GM19452 (cell line): ENCODE results near the gene IL17REL.
"Not testable (repeated sequence)": the region's sequence is repeated elsewhere in the genome, so short reads cannot be mapped to it uniquely, and the experiment has no call there.

Source experiments
- ATAC-seq: cut with Tn5 transposase; IDR thresholded peaks from one replicate; pipeline ENCODE4 v1.9.1; 2021; ENCODE audit not compliant: unreplicated experiment

The IL17REL gene

DNA sequence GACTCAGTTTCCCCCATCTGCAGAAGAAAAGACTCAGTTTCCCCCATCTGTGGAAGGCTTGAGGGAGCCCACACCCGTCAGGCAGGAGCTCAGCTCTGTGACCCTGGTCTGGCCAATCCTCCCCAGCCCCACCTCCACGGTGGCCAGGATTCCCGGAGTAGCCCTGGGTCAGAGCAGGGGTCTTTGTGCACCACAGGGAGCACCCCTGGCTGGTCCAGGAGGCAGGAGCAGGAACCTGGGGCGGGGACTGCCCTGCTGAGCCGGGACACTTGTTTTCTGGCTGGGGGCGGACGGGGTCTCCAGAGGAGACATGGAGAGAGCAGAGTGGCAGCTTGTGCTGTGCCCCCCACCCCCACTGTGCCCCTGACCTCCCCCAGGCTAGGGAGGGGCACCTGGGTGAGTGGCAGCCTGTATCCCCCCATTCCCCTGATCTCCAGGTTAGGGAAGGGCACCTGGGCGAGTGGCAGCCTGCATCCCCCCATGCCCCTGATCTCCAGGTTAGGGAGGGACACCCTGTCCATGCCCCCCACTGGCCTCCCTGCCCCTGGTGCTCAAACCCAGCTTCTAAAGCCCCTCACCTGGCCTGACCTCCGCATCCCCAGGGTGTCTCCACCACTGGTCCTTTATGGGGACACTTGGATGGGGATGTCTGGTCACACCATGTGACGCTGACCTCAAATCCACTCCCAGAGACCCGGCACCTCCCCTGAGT is 18.8 kb downstream of the IL17REL start:
- ATAC-seq: no peak

DNA sequence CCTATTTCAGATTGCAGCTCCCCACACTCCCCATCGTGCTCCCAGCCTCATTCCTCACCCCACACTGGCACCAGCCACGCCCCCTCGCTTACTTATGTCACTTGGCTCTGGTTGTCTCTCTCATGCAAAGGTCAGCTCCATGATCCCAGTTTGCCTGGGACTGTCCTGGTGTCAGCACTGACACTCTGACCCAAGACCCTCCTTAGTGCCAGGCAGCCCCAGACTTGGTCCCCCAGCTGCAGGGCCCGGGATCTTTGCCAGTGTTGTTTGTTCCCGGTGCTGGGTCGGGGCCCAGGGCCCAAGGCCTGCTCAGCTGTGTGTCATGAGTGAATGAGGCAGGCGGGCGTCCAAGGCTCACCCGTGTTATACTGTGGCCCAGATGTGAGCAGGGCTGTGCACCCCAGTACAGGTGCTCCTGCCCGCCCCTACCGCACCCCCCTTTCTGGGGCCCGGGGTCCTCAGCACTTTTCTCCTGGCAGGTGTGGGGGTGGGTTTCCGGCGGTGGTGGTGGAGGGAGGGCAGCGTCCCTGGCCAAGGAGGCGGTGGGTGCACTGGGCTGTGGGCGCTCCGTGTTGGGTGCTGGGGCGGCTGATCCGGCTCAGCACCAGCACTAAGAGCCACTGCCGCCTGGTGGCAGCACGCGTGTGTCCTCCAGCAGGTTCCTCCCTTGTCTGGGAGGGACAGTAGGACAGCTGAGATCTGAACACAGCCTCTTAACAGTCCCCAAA is 19.5 kb downstream of the IL17REL start:
- no peak for ATAC-seq

DNA sequence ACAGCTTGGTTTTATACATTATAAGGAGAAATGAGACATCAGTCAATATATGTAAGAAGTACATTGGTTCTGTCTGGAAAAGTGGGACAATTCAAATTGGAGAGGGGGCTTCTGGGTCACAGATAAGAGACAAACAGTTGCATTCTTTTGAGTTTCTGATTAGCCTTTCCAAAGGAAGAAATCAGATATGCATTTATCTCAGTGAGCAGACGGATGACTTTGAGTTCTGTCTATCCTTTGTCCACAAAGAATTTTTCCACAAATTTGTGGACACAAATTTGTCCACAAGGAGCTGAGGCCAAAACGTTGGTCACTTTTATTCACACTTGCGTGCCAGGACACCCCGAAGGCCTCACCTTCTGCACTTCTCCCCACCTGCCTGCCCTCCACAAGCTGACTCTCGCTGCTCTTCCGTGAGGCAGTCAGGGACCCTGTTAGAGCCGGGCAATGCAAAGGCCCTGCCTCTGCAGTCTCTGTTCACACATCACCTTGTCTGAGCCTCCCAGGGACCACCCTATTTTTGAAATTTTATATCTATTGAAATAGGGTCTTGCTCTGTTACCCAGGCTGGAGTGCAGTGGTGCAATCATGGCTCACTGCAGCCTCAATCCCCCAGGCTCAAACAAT is 20.5 kb downstream of the IL17REL start:
- ATAC-seq: no peak

DNA sequence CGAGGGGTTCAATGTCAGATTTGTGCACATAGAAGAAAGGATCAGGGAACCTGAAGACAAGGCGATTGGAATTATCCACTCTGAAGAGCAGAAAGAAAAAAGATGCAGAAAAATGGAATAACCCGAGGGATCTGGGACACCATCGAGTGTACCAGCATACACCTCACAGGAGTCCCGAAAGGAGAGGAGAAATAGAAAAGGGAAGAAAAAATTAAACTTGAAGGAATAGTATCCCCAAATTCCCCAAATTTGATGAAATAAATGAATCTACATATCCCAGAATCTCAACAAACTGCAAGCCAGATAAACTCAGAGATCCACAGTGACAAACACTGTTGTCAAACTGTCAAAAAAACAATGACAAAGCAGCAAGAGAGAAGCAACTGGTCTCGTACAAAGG is 21.4 kb downstream of the IL17REL start:
- no peak for ATAC-seq

DNA sequence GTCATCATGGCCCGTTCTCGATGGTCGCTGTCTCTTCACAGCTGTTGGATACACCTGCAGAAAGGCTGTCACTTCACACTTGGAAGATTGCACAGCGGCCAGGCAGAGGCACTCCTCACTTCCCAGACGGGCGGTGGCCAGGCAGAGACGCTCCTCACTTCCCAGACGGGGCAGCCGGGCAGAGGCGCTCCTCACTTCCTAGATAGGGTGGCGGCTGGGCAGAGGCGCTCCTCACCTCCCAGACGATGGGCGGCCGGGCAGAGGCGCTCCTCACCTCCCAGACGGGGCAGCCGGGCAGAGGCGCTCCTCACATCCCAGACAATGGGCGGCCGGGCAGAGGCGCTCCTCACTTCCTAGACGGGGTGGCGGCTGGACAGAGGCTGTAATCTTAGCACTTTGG is 22.7 kb downstream of the IL17REL start:
- not testable (repeated sequence) for ATAC-seq

DNA sequence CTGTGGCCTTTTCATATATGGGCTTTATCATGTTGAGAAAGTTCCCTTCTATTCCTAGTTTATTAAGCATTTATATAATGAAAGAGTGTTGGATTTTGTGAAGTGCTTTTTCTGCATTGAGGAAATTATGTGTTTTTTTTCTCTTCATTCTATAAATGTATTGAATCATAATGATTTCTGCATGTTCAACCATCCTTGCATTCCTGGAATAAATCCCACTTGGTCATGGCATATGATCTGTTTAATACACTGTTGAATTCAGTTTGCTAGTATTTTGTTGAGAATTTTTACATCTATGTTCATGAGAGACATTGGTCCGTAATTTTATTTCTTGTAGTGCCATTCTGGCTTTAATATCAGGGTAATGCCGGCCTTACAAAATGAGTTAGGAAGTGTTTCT is 26.2 kb downstream of the IL17REL start:
- no peak for ATAC-seq

DNA sequence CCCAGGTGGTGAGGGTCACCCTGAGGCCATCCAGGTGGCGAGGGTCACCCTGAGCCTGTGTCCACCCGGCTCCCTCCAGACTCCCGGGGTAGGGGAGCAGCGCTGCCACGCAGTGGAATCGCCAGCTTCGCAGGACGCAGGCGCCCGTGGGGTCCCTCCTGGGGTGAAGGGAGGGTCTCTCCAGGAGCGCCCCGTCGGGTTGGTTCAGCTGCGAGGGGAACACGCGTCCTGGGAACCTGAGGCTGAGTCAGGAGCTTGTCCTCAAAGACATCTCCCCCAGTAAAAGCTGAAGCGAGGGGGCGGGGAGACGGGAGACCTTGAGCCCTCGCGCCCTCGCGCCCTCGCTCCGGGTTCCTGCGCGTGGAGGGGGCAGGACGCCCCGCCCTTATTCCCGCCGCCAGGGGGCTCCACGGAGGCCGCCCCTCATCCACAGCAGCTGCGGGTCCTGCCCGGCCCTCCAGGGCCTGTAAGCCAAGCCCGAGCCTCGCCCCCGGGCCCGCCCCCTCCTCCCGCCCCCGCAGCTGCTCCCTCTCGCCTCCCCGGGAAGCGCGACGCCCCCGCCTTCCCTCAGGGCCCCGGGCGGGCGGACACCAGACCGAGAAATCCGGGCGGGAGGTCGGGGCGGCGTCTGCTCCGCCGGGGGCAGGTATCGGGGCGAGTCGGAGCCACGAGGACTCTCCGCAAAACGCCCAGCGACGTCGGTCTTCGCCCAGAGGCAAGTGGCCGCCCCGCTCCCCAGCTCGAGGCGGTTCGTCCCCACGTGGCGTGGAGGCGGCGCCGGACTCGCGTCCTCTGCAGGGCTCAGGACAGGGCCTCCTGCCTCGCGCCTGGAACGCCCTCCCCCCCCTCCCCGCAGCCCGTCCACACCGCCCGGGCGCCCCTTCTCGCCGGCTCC is 29.2 kb downstream of the IL17REL start:
- ATAC-seq: no peak

DNA sequence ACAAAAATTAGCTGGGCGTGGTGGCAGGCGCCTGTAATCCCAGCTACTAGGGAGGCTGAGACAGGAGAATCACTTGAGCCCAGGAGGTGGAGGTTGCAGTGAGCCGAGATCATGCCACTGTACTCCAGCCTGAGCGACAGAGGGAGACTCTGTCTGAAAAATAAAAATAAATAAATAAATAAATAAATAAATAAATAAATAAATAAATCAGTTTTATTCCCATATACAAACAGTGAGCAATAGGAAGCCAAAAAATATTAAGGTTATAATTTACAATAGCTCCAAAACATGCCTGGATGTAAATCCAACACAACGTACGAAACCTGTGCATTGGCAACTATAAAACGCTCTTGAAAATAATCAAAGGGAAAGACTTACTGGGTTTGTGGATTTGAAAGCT is 30.8 kb downstream of the IL17REL start:
- not testable (repeated sequence) for ATAC-seq

DNA sequence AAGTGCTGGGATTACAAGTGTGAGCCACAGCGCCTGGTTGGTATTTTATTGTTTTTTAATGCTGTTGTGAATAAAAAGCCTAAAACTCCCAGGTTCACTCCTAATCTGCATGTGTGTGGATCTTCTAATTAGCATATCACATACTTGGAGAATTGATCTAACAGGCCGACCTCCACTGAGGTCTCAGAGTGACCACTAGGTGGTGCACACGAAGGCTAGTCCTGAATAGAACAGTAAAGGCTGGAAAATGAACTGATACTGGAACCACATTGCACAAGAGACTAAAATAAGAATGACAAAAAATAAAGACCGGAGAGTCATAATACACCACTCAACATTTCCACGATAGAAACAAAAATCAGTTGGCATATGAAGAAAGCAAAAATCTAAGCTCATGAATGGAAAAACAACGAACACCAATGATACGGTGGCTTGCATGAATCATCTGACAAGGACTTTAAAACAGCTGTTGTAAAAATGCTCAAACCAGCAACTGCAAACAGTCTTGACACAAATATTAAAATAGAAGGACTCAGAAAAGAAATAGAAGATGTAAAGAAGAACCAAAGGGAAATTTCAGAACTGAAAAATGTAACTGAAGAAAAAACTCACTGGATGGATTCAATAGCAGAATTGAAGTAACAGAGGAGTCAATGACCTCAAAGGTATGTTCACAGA is 32.8 kb downstream of the IL17REL start:
- ATAC-seq: no peak

DNA sequence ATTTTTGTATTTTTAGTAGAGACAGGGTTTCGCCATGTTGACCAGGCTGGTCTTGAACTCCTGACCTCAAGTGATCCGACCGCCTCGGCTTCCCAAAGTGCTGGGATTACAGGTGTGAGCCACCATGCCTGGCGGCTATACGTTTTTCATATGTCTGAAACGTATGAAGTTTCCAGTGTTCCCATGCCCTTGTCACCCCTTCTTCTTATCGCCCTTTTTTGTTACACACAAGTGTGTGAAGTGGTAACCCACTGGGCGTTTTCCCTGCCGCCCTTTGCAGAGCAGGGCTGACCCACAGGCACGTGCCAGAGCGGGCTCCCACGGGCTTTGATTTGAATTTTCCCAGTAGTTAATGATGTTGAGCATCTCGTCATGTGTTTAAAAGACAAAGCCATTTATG is 35.0 kb downstream of the IL17REL start:
- ATAC-seq: no peak

DNA sequence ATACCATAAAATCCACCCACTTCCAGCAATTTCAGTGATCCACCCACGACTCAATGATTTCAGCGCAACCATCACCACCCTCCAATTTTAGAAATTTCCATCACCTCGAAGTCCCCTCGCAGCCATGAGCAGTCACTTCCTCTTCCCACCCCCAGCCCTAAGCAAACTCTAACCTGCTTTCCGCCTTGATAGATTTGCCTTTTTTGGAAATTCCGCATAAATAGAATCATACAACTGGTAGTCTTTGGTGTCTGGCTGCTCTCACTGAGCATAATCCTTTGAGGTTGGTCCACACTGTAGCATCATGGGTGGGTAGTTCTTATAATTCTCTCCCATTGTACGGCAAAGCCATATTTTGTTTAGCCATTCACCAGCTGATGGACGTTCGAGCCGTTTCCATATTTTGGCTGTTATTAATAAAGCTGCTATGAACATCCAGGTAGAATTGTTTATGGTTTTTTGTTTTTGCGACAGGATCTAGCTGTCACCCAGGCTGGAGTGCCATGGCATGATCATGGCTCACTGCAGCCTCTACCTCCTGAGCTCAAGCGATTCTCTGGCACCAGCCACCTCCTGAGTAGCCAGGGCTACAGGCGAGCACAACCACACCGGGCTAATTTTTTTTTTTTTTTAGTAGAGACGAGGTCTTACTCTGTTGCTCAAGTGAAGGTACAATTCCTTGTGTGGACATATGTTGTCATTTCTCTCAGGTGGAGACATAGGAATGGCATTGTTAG is 36.0 kb downstream of the IL17REL start:
- no peak for ATAC-seq

DNA sequence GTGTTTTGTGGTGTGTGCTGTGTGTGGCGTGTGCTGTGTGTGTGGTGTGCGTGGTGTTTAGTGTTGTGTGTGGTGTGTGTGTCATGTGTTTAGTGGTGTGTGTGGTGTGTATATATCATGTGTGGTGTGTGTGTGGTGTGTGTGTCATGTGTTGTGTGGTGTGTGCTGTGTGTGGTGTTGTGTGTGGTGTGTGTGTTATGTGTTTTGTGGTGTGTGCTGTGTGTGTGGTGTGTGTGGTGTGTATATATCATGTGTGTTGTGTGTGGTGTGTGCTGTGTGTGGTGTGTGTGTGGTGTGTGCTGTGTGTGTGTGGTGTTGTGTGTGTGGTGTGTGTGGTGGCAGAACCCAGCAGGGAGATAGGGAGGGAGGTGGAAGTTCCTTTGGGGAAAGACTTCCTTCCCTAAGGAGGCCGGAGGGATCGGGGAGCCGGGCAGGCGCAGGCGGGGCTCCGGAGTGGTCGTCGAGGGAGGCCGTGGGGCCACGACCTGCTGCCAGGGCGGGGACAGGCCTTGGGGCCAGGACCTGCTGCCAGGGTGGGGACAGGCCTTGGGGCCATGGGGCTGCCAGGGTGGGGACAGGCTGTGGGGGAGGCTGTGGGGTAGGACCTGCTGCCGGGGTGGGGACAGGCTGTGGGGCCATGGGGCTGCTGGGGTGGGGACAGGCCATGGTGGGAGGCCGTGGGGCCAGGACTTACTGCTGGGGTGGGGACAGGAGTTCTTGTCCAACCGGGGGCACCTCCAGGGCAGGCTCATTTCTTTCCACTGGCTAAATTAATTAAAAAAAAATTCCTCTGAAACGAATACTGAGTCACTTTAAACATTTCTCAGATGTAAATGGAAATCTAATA is 36.8 kb downstream of the IL17REL start:
- ATAC-seq: no peak

DNA sequence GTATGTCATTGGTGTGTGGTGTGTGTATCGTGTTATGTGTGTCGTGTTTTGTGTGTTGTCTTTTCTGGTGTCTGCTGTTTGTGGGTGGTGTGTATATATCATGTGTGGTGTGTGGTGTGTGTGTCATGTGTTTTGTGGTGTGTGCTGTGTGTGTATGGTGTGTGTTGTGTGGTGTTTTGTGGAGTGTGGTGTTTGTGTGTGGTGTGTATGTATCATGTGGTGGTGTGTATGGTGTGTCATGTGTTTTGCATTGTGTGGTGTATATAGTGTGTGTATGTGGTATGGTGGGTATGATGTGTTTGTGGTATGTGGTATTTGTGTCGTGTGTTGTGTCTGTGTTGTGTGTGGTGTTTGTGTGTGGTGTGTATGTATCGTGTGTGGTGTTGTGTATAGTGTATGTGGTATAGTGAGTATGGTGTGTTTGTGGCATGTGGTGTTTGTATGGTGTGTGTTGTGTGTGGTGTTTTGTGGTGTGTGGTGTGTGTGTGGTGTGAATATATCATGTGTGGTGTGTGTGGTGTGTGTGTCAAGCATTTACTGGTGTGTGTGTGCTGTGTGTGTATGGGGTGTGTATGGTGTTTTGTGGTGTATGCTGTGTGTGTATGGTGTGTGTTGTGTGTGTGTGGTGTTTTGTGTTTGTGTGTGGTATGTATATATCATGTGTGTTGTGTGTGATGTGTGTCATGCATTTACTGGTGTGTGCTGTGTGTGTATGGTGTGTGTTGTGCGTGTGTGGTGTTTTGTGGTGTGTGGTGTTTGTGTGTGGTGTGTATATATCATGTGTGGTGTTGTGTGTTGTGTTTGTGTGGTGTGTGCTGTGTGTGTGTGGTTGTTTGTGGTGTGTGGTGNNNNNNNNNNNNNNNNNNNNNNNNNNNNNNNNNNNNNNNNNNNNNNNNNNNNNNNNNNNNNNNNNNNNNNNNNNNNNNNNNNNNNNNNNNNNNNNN is 39.3 kb downstream of the IL17REL start:
- no peak for ATAC-seq

DNA sequence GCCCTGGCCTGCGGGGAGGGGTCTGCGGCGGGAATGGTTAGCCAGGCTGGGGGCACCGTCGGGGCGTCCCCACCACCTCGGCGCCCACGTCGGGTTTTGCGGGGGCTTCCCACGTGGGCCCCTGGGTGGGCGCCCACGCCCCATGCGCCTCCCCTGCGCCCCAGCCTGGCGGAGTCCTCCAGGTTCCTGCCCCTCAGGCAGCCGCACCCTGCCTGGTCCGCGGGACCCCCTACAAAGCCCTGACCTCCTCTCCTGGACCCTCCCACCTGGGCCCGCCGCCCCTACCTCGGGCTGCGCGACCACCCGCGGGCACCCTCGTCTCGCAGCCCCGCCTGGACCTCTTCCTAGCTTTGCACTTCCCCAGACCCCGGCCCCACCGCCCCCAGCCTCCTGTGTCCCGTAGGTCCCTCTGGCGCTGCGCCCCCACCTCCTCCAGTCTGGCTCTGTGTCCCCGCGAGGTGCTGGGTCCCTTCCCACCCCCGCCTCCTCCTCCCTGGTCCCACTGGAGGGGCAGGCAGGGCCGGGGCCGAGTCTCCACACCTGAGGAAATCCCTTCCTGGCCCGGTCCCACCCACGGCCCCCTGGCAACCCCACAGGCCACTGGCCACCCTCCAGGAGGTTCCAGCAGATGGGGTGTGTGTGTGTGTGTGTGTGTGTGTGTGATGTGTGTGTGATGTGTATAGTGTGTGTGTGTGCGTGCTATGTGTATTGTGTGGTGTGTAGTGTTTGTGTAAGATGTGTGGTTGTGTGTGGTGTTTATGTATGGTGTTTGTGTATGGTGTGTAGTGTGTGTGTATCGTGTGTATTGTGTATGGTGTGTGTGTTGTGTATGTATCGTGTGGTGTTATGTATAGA is 40.2 kb downstream of the IL17REL start:
- no peak for ATAC-seq

DNA sequence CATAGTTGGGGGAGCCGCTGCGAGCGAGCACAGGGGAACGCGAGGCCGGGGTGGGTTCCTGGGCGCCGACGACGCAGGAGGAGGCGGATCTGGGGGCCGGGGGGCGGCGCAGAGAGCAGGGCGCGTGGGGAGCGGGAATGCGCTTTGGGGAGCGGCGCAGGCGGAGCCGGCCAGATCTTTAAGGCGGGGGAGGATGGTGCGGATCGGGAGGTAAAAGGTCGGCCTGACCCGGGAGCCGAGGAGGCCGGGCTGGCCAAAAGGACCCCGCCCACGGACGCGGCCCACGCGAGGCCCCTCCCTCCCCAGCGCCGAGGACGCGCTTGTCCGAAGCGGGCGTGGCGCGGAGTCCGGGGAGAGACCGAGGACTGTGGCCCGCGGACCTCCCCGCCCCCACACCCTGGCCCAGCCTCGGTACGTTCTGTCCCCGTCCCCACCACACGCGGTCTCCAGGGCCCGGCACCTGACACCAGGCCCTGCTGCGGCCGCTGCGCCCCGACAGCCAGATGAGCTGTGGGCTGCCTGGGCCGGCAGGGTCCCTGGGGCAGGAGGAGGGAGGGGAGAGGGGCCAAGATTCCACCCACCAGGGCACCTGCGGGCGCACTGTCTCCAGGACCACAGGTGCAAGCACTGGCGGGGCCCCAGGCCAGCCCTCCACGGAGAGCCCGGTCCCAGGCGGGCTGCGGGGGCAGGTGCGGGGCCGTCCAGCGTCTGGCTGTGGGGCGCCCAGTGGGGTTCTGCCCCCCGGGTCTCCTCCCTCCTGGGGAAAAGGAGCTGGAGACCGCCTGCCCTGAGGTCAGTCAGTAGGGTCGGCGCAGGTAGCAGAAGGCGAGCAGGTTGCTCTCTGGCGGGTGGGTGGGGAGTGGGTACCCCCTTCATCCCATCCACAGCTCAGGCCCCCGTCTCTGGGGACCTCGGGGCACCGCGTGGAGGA is 41.1 kb downstream of the IL17REL start:
- ATAC-seq: peak; percentile 8
